Endodermal cell (in vitro differentiated cells): Measurements from ENCODE around the gene RANBP1. TPM values are rescaled to one million over a fixed set of nuclear protein-coding genes. Genes with fewer than 3 reads are reported as not detected.

ENCODE experiments used
- DNase-seq: peaks from one replicate; pipeline ENCODE4 v3.0.0-alpha.2; 2017
- H3K27ac ChIP-seq: 2 replicates; pipeline ENCODE4 v1.5.1; 2013; ENCODE audit warnings: mild to moderate bottlenecking, low read depth, low read length, moderate library complexity
- H3K27me3 ChIP-seq: 2 replicates; pipeline ENCODE4 v1.6.1; 2013; ENCODE audit warnings: mild to moderate bottlenecking, low read length, moderate library complexity; ENCODE audit not compliant: insufficient read depth, control insufficient read depth, poor library complexity, severe bottlenecking
- H3K36me3 ChIP-seq: 2 replicates; pipeline ENCODE4 v1.7.0; 2013; ENCODE audit warnings: mild to moderate bottlenecking, low read length, moderate library complexity; ENCODE audit not compliant: control insufficient read depth, insufficient read depth
- H3K4me1 ChIP-seq: one replicate; pipeline ENCODE4 v1.7.0; 2013; ENCODE audit warnings: low read length; ENCODE audit not compliant: control insufficient read depth, insufficient read depth
- H3K4me3 ChIP-seq: 2 replicates; pipeline ENCODE4 v1.5.1; 2013; ENCODE audit warnings: mild to moderate bottlenecking, low read length, moderate library complexity
- H3K9ac ChIP-seq: 2 replicates; pipeline ENCODE4 v1.6.1; 2013; ENCODE audit warnings: mild to moderate bottlenecking, low read length, moderate library complexity; ENCODE audit not compliant: poor library complexity, severe bottlenecking; ENCODE audit errors: extremely low read depth
- H3K9me3 ChIP-seq: 2 replicates; pipeline ENCODE4 v1.6.1; 2013; ENCODE audit warnings: mild to moderate bottlenecking, low read length, moderate library complexity; ENCODE audit not compliant: control insufficient read depth
- H3K27ac Mint-ChIP-seq: 2 replicates; pipeline ENCODE4 v1.8.0; 2020; ENCODE audit warnings: mixed read lengths
- H3K27me3 Mint-ChIP-seq: 2 replicates; pipeline ENCODE4 v1.8.0; 2021; ENCODE audit warnings: mild to moderate bottlenecking, mixed read lengths; ENCODE audit not compliant: insufficient read depth
- H3K36me3 Mint-ChIP-seq: 2 replicates; pipeline ENCODE4 v1.8.0; 2020; ENCODE audit warnings: low read depth, mixed read lengths
- H3K4me1 Mint-ChIP-seq: 2 replicates; pipeline ENCODE4 v1.8.0; 2020; ENCODE audit warnings: mixed read lengths
- H3K4me3 Mint-ChIP-seq: 2 replicates; pipeline ENCODE4 v1.8.0; 2020; ENCODE audit warnings: mild to moderate bottlenecking, moderate library complexity, mixed read lengths
- H3K9me3 Mint-ChIP-seq: 2 replicates; pipeline ENCODE4 v1.8.0; 2020; ENCODE audit warnings: mild to moderate bottlenecking, mixed read lengths
- WGBS, 2 experiments: methylation state at CpG; one replicate each; pipeline versions ENCODE4 v1.1.5 to v1.1.7; 2013; ENCODE audit warnings: missing lambda C conversion rate in 2 of 2, mixed read lengths in 1 of 2; ENCODE audit not compliant: insufficient coverage in 1 of 2, insufficient read length in 1 of 2; 5-methylcytosine and 5-hydroxymethylcytosine counted together
- total RNA-seq, 2 donors: library from RNA; stranded (reverse); fragmentation: NEBNext Ultra II Directional in 1 of 2; extraction: Animal tissue kit (Norgen Biotek cat#: 25700) in 1 of 2; gene quantifications; 2 replicates in 1 of 2; 3 replicates in 1 of 2; pipeline ENCODE4 v1.2.1, GENCODE V29; 2021
- TF ChIP-seq, protein P1 (sequence below): fragments of 200-600 bp; sonication (generic); conservative IDR thresholded peaks from 2 replicates; pipeline ENCODE4 v1.5.0; 2021; ENCODE audit warnings: antibody characterized with exemption, mild to moderate bottlenecking

The RANBP1 gene
- total RNA-seq, 2 donors from 2014 or later: 320 to 415 TPM

GRCh38 chr22:20089226-20089976 lies 26.5 kb upstream of the RANBP1 start:
- 96 to 100% methylated on average over 17 of the region's 17 CpGs for WGBS, 2 experiments
- Mint-ChIP-seq H3K36me3 (peaks cover 92% of the 10 kb centered on the region), H3K27me3 (no peaks in the 10 kb centered on the region), H3K4me3 (no peak overlapping the region), H3K27ac (no peak overlapping the region), H3K4me1 (peaks cover 8% of the 10 kb centered on the region), H3K9me3 (no peaks in the 10 kb centered on the region)
- no peak overlapping the region for H3K4me3 ChIP-seq
- peaks cover 94% of the 10 kb centered on the region for H3K36me3 ChIP-seq
- H3K27ac ChIP-seq: no peak overlapping the region
- no peak for DNase-seq
- no peaks in the 10 kb centered on the region for H3K4me1 ChIP-seq
- no peaks in the 10 kb centered on the region for H3K9me3 ChIP-seq
- TF ChIP-seq, protein P1, sequence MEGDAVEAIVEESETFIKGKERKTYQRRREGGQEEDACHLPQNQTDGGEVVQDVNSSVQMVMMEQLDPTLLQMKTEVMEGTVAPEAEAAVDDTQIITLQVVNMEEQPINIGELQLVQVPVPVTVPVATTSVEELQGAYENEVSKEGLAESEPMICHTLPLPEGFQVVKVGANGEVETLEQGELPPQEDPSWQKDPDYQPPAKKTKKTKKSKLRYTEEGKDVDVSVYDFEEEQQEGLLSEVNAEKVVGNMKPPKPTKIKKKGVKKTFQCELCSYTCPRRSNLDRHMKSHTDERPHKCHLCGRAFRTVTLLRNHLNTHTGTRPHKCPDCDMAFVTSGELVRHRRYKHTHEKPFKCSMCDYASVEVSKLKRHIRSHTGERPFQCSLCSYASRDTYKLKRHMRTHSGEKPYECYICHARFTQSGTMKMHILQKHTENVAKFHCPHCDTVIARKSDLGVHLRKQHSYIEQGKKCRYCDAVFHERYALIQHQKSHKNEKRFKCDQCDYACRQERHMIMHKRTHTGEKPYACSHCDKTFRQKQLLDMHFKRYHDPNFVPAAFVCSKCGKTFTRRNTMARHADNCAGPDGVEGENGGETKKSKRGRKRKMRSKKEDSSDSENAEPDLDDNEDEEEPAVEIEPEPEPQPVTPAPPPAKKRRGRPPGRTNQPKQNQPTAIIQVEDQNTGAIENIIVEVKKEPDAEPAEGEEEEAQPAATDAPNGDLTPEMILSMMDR: no peak
- H3K9ac ChIP-seq: no peak overlapping the region
- no peaks in the 10 kb centered on the region for H3K27me3 ChIP-seq

DNA sequence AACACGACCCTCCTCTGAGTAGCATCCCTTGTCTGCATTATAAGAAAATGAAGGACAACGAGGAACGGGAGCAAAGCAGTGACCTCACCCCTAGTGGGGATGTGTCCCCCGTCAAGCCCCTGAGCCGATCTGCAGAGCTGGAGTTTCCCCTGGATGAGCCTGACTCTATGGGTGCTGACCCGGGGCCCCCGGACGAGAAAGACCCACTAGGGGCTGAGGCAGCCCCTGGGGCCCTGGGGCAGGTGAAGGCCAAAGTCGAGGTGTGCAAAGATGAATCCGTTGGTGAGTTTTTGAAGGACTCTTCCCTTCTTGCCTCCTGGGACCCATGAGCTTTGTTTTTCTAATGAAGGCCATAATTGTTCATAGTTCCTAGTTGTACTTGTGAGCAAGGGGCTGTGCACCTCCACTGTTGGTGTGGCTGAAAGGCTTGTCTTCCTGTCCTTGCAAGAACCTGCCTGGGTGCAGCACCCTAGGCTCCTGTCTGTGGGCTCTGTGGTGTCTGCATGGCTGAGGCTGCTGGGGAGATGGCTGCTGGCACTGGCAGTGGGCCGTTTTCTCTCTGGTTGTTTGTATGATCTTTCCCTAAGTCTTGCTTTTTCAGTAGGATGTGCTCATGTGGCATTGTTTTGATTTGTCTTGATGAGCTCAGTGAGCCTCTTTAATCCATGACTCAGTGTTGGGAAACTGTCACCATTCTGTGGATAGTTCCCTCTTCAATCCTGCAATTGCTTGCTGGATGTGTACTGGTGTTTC lies 25.8 kb upstream of the RANBP1 start:
- H3K36me3 ChIP-seq: peaks cover 100% of the 10 kb centered on the region
- WGBS, 2 experiments: 92 to 99% methylated on average over 10 to 11 of the region's 11 CpGs

GRCh38 chr22:20090730-20091240 lies 25.1 kb upstream of the RANBP1 start:
- H3K4me3 Mint-ChIP-seq: no peak overlapping the region
- H3K4me1 Mint-ChIP-seq: no peaks in the 10 kb centered on the region
- H3K4me3 ChIP-seq: no peak overlapping the region
- peaks cover 100% of the 10 kb centered on the region for H3K36me3 ChIP-seq
- 98 to 100% methylated on average over 6 to 9 of the region's 9 CpGs for WGBS, 2 experiments
- no peak overlapping the region for H3K27ac Mint-ChIP-seq
- no peaks in the 10 kb centered on the region for H3K4me1 ChIP-seq
- no peak overlapping the region for H3K27ac ChIP-seq
- no peaks in the 10 kb centered on the region for H3K27me3 ChIP-seq
- H3K9me3 ChIP-seq: no peaks in the 10 kb centered on the region
- H3K9ac ChIP-seq: no peak overlapping the region
- DNase-seq: no peak
- TF ChIP-seq, protein P1: no peak
- no peaks in the 10 kb centered on the region for H3K9me3 Mint-ChIP-seq
- no peaks in the 10 kb centered on the region for H3K27me3 Mint-ChIP-seq
- peaks cover 98% of the 10 kb centered on the region for H3K36me3 Mint-ChIP-seq

More for the DNA sequence above, 25.8 kb upstream of the RANBP1 start:
- no peak overlapping the region for H3K27ac ChIP-seq
- H3K9ac ChIP-seq: no peak overlapping the region
- no peaks in the 10 kb centered on the region for H3K4me1 ChIP-seq
- H3K27me3 ChIP-seq: no peaks in the 10 kb centered on the region
- no peak for DNase-seq
- H3K9me3 Mint-ChIP-seq: no peaks in the 10 kb centered on the region
- peaks cover 98% of the 10 kb centered on the region for H3K36me3 Mint-ChIP-seq
- no peak overlapping the region for H3K4me3 Mint-ChIP-seq
- H3K9me3 ChIP-seq: no peaks in the 10 kb centered on the region
- H3K27me3 Mint-ChIP-seq: no peaks in the 10 kb centered on the region
- peaks cover under 1% of the 10 kb centered on the region for H3K4me1 Mint-ChIP-seq
- no peak overlapping the region for H3K27ac Mint-ChIP-seq
- no peak overlapping the region for H3K4me3 ChIP-seq
- TF ChIP-seq, protein P1: no peak
